Liver (tissue), 9 donors: ENCODE measurements around the gene ZNF724. TPM values are rescaled to one million over a fixed set of nuclear protein-coding genes. Genes with fewer than 3 reads are reported as not detected.
"Not testable (repeated sequence)": the region's sequence is repeated elsewhere in the genome, so short reads cannot be mapped to it uniquely, and the experiment has no call there.

ENCODE experiments used
- DNase-seq: peaks from one replicate; pipeline ENCODE4 v3.0.0-alpha.2; 2017; ENCODE audit warnings: low spot score
- H3K27ac ChIP-seq, 2 donors: one replicate each; pipeline ENCODE4 v1.7.0; 2013; ENCODE audit warnings: inconsistent platforms in 2 of 2, low read length in 2 of 2, control low read depth in 1 of 2, low read depth in 1 of 2, mild to moderate bottlenecking in 1 of 2
- H3K27me3 ChIP-seq, 4 donors: one replicate each; pipeline versions ENCODE4 v1.6.1 to v1.7.0; 2013; ENCODE audit warnings: low read length in 3 of 4, inconsistent platforms in 1 of 4, mild to moderate bottlenecking in 1 of 4, moderate library complexity in 1 of 4; ENCODE audit not compliant: control insufficient read depth in 4 of 4, insufficient read depth in 4 of 4
- H3K36me3 ChIP-seq, 4 donors: one replicate each; pipeline versions ENCODE4 v1.6.1 to v1.7.0; 2013; ENCODE audit warnings: low read length in 3 of 4, mild to moderate bottlenecking in 3 of 4, low read depth in 1 of 4, moderate library complexity in 1 of 4; ENCODE audit not compliant: control insufficient read depth in 4 of 4, insufficient read depth in 3 of 4
- H3K4me1 ChIP-seq, 4 donors: one replicate each; pipeline versions ENCODE4 v1.6.1 to v1.7.0; 2013; ENCODE audit warnings: low read length in 3 of 4, mild to moderate bottlenecking in 3 of 4, moderate library complexity in 1 of 4; ENCODE audit not compliant: control insufficient read depth in 4 of 4, insufficient read depth in 4 of 4
- H3K4me3 ChIP-seq, 3 donors: one replicate each; pipeline versions ENCODE4 v1.6.1 to v1.7.0; 2013; ENCODE audit warnings: low read length in 3 of 3, control low read depth in 1 of 3, low read depth in 1 of 3, mild to moderate bottlenecking in 1 of 3
- H3K9ac ChIP-seq, 2 donors: one replicate each; pipeline ENCODE4 v1.7.0; 2013; ENCODE audit warnings: low read length in 2 of 2, mild to moderate bottlenecking in 2 of 2, moderate library complexity in 2 of 2, control low read depth in 1 of 2, low read depth in 1 of 2
- H3K9me3 ChIP-seq, 4 donors: one replicate each; pipeline versions ENCODE4 v1.6.1 to v1.7.0; 2013; ENCODE audit warnings: low read length in 3 of 4; ENCODE audit not compliant: control insufficient read depth in 4 of 4
- CTCF ChIP-seq: fragments of 150-350 bp; IDR thresholded peaks from 2 replicates; pipeline ENCODE4 v1.5.1; 2017; ENCODE audit warnings: improper control_type of control experiment, low read depth, low read length; ENCODE audit not compliant: missing input control
- HNF4A ChIP-seq, 2 donors: conservative IDR thresholded peaks; 2 replicates each; pipeline ENCODE4 v1.6.1; 2016; ENCODE audit warnings: antibody characterized with exemption in 2 of 2, mild to moderate bottlenecking in 2 of 2
- HNF4G ChIP-seq: IDR thresholded peaks from 2 replicates; pipeline ENCODE4 v1.6.1; 2016; ENCODE audit warnings: antibody characterized with exemption
- MAX ChIP-seq: IDR thresholded peaks from 2 replicates; pipeline ENCODE4 v1.6.1; 2016; ENCODE audit warnings: antibody characterized with exemption
- RAD21 ChIP-seq, 2 donors: IDR thresholded peaks; 2 replicates each; pipeline ENCODE4 v1.6.1; 2016; ENCODE audit warnings: antibody characterized with exemption in 2 of 2, mild to moderate bottlenecking in 2 of 2
- REST ChIP-seq: IDR thresholded peaks from 2 replicates; pipeline ENCODE4 v1.6.1; 2016; ENCODE audit warnings: antibody characterized with exemption, mild to moderate bottlenecking
- SP1 ChIP-seq: IDR thresholded peaks from 2 replicates; pipeline ENCODE4 v1.6.1; 2018; ENCODE audit warnings: antibody characterized with exemption, mild to moderate bottlenecking
- YY1 ChIP-seq: IDR thresholded peaks from 2 replicates; pipeline ENCODE4 v1.6.1; 2016; ENCODE audit warnings: antibody characterized with exemption, mild to moderate bottlenecking
- WGBS: extraction: QIAGEN DNeasy Blood & Tissue Kit; methylation state at CpG from one replicate; pipeline ENCODE4 v1.1.7; 2013; 5-methylcytosine and 5-hydroxymethylcytosine counted together
- polyA plus RNA-seq, 2 donors: library from polyadenylated mRNA; stranded (reverse) in 1 of 2; unstranded in 1 of 2; fragments of 200-250 nt in 1 of 2; fragments of >200 nt in 1 of 2; fragmentation: Nextera tagmentation in 1 of 2; extraction: Ambion mirVana in 1 of 2; gene quantifications; one replicate each; pipeline versions ENCODE4 v1.2.1 to v1.2.3, GENCODE V29; 2013 to 2015
- total RNA-seq, 2 donors: library from RNA; depleted of rRNA; stranded (reverse); fragments of >200 nt; gene quantifications; one replicate each; pipeline ENCODE4 v1.2.3, GENCODE V29; 2014
- donor health status: healthy.
- donor health status: healthy.
- donor health status: healthy.
- donor health status: healthy.
- donor health status: healthy.

ZNF724 gene
- total and polyA plus RNA-seq, 4 donors = 0.13 to 8.8 (median 0.84) TPM; not detected in 1

GRCh38 chr19:23283925-23284324, 33.7 kb upstream of the ZNF724 start:
- no peaks in the 10 kb centered on the region for H3K27me3 ChIP-seq
- H3K4me1 ChIP-seq = no peaks in the 10 kb centered on the region
- no peaks in the 10 kb centered on the region for H3K36me3 ChIP-seq
- H3K27ac ChIP-seq = no peak overlapping the region
- WGBS = 30% methylated on average over 6 of the region's 6 CpGs
- H3K9me3 ChIP-seq = peaks cover 0 to 4% (median 1%) of the 10 kb centered on the region in 4 donors
- H3K9ac ChIP-seq = no peak overlapping the region
- H3K4me3 ChIP-seq = no peak overlapping the region
- peak; percentile 44 for DNase-seq
- TF ChIP-seq CTCF (peak; percentile 64), RAD21 (IDR thresholded peaks at IDR 0.05) (peak; percentile 46 to 74), REST (no peak)

GRCh38 chr19:23281663-23282276, 31.6 kb upstream of the ZNF724 start:
- 45% methylated on average over 4 of the region's 4 CpGs for WGBS
- Histone ChIP-seq H3K27ac (no peak overlapping the region), H3K9ac (no peak overlapping the region), H3K9me3 (peaks cover 0 to 2% (median 0%) of the 10 kb centered on the region in 4 donors), H3K4me3 (no peak overlapping the region), H3K36me3 (no peaks in the 10 kb centered on the region), H3K4me1 (no peaks in the 10 kb centered on the region), H3K27me3 (no peaks in the 10 kb centered on the region)
- TF ChIP-seq REST = no peak
- no peak for TF ChIP-seq MAX
- no peak for TF ChIP-seq RAD21 (IDR thresholded peaks at IDR 0.05)
- no peak for TF ChIP-seq SP1
- no peak for TF ChIP-seq HNF4G
- no peak for TF ChIP-seq YY1
- peak; percentile 42 to 50 for TF ChIP-seq HNF4A (conservative IDR thresholded peaks at IDR 0.05)
- no peak for DNase-seq

GRCh38 chr19:23278118-23278517, 27.9 kb upstream of the ZNF724 start:
- not testable (repeated sequence) for H3K9ac ChIP-seq, H3K27me3 ChIP-seq, H3K36me3 ChIP-seq, DNase-seq, H3K4me3 ChIP-seq, H3K4me1 ChIP-seq, H3K27ac ChIP-seq, H3K9me3 ChIP-seq
- 52% methylated on average over 3 of the region's 3 CpGs for WGBS
